ACC112 (cell line): ENCODE measurements around the gene CX3CL1.
A peak's percentile ranks its signal among the peaks of the same experiment; 100 is the strongest.
"Not testable (repeated sequence)": the region's sequence is repeated elsewhere in the genome, so short reads cannot be mapped to it uniquely, and the experiment has no call there.

ENCODE experiments used
- H2AFZ ChIP-seq: fragments of 200-600 bp; sonication (generic); one replicate; pipeline ENCODE4 v1.6.0; 2017; ENCODE audit warnings: antibody characterized with exemption, low read length; ENCODE audit not compliant: unreplicated experiment
- H3K27ac ChIP-seq: fragments of 200-600 bp; sonication (generic); 2 replicates; pipeline ENCODE4 v1.5.1; 2014; ENCODE audit warnings: low read depth, mild to moderate bottlenecking, antibody characterized with exemption, low read length, moderate library complexity
- H3K27me3 ChIP-seq: fragments of 200-600 bp; sonication (generic); 2 replicates; pipeline ENCODE4 v1.6.1; 2014; ENCODE audit warnings: mild to moderate bottlenecking, antibody characterized with exemption, low read length, moderate library complexity, mixed read lengths; ENCODE audit not compliant: insufficient read depth
- H3K36me3 ChIP-seq: fragments of 200-600 bp; sonication (generic); 2 replicates; pipeline ENCODE4 v1.6.1; 2016; ENCODE audit warnings: mild to moderate bottlenecking, antibody characterized with exemption, low read length, moderate library complexity, mixed read lengths; ENCODE audit not compliant: insufficient read depth
- H3K4me1 ChIP-seq: fragments of 200-600 bp; sonication (generic); one replicate; pipeline ENCODE4 v1.6.1; 2016; ENCODE audit warnings: low read length, mixed read lengths; ENCODE audit not compliant: insufficient read depth, unreplicated experiment, control insufficient read depth
- H3K4me3 ChIP-seq: fragments of 200-600 bp; sonication (generic); 2 replicates; pipeline ENCODE4 v1.5.1; 2014; ENCODE audit warnings: mild to moderate bottlenecking, low read depth, low read length
- H3K79me2 ChIP-seq: fragments of 200-600 bp; sonication (generic); one replicate; pipeline ENCODE4 v1.6.0; 2016; ENCODE audit warnings: low read length; ENCODE audit not compliant: control insufficient read depth, unreplicated experiment, insufficient read depth

Gene CX3CL1

DNA sequence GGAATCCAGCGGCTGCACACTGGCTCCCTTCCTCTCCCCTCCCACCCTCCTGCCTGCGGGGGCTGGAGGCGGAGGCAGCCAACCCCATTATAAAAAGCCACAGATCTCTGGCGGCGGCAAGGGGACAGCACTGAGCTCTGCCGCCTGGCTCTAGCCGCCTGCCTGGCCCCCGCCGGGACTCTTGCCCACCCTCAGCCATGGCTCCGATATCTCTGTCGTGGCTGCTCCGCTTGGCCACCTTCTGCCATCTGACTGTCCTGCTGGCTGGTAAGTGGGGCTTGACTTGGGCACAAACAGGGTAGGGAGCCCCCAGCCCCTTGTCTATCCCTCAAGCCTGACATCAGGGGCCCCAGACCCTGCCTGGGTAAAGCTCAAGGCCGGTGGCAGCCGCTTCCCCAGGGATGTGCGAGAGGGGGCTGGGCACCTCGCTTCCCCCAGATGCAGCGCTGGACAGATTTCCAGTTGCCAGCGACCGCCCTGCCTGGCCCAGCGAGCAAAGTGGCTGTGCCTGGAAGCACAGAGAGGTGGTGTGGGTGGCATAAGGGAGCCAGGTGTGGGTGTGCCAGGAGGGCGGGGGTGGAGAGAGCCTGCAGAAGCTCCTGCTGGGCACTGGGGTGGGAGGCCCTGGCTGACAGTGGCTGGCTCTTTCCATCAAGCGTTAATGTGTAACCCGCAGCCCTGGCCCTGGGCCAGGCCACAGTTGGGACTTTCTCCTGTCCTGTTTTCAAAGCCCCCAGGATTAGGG is at the start of gene CX3CL1:
CX3CL1 (plus strand) TSS at position 119 of the 745 bp plus-strand sequence; CDS start at position 198, 79 bp downstream.
- Histone ChIP-seq H3K27ac (no peak within 1 kb of the TSS), H3K4me1 (no peaks in the 10 kb centered on the region), H3K4me3 (no peak within 1 kb of the TSS)

GRCh38 chr16:57324749-57325148 is 47.5 kb upstream of the CX3CL1 start:
- Histone ChIP-seq H3K27me3 (no peaks in the 10 kb centered on the region), H3K27ac (no peak overlapping the region), H3K36me3 (no peaks in the 10 kb centered on the region), H3K4me3 (no peak overlapping the region), H3K79me2 (no peaks in the 10 kb centered on the region), H3K4me1 (peaks cover 4% of the 10 kb centered on the region), H2AFZ (no peak overlapping the region)

More for the DNA sequence above, at the start of gene CX3CL1:
- Histone ChIP-seq H2AFZ (no peak within 1 kb of the TSS), H3K79me2 (no peaks in the 10 kb centered on the region), H3K36me3 (no peaks in the 10 kb centered on the region), H3K27me3 (peaks cover 20% of the 10 kb centered on the region; the same call in 1 of the 2 replicates)

DNA sequence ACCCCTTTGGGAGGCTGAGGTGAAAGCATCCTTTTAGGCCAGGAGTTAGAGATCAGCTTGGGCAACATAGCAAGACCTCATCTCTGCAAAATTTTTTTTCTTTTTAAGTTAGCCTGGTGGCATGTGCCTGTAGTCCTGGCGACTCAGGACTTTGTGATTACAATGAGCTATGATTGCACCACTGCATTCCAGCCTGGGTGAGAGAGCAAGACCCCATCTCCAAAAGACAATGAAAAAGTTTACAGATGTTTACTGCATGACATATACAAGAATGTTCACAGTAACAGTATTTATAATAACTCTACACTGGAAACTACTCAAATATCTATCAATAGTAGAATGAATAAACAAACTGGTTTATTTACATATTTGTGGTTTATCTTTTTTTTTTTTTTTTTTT is 46.8 kb upstream of the CX3CL1 start:
- Histone ChIP-seq H3K36me3 (no peaks in the 10 kb centered on the region), H3K79me2 (no peaks in the 10 kb centered on the region), H3K4me1 (peaks cover 4% of the 10 kb centered on the region), H3K4me3 (no peak overlapping the region), H2AFZ (no peak overlapping the region), H3K27me3 (no peaks in the 10 kb centered on the region), H3K27ac (no peak overlapping the region)

DNA sequence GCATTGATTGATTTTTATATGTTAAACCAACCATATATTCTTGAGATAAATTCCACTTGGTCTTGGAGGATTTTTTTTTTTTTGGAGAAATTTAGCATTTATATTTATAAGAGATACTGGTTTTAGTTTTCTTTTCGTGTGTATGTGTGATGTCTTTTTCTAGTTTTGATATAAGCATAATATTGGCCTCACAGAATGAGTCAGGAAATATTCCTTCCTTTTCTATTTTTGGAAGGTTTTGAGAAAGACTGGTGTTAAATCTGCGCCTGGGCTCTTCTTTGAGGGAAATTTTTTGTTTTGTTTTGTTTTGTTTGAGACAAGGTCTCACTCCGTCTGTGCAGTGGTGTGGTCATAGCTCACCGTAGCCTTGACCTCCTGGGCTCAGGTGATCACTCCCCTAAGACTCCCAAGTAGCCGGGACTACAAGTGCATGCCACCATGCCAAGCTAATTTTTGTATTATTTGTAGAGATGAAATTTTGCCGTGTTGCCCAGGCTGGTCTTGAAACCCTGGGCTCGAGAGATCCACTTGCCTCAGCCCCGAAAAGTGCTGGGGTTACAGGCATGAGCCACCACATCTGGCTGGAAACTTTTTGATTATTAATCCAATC is 42.5 kb upstream of the CX3CL1 start:
- H3K36me3 ChIP-seq = no peaks in the 10 kb centered on the region
- no peak overlapping the region for H3K4me3 ChIP-seq
- no peaks in the 10 kb centered on the region; the same call in 1 of the 2 replicates for H3K27me3 ChIP-seq
- H3K79me2 ChIP-seq = no peaks in the 10 kb centered on the region
- peaks cover 4% of the 10 kb centered on the region for H3K4me1 ChIP-seq
- H2AFZ ChIP-seq = no peak overlapping the region
- no peak overlapping the region for H3K27ac ChIP-seq

DNA sequence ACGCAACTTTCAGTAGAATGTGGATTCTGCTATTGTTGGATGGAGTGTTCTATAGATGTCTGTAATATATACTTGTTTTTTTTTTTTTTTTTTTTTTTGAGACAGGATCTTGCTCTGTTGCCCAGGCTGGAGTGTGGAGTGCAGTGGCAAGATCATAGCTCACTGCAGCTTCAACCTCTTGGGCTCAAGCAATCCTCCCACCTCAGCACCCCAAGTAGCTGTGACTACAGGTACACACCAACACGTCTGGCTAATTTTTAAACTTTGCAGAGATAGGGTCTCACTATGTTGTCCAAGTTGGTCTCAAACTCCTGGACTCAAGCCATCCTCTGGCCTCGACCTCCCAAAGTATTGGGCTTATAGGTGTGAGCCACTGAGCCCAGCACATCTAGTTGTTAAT is 40.9 kb upstream of the CX3CL1 start:
- H2AFZ ChIP-seq = no peak overlapping the region
- no peak overlapping the region for H3K4me3 ChIP-seq
- H3K79me2 ChIP-seq = no peaks in the 10 kb centered on the region
- H3K4me1 ChIP-seq = no peaks in the 10 kb centered on the region
- no peak overlapping the region for H3K27ac ChIP-seq
- no peaks in the 10 kb centered on the region; the same call in 1 of the 2 replicates for H3K27me3 ChIP-seq
- no peaks in the 10 kb centered on the region for H3K36me3 ChIP-seq

DNA sequence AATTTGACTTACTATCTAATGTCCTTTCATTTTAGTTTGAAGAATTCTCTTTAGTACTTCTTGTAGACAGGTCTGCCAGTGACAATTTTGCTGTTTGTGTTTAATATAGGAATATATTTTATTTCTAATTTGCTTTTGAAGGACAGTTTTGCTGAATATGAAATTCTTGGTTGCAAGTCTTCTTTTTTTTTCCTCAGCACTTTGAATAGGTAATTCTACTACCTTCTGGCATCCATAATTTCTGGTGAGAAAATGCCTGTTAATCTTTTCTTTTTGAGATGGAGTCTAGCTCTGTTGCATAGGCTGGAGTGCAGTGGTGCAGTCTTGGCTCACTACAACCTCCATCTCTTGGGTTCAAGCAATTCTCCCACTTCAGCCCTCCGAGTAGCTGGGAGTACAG is 38.9 kb upstream of the CX3CL1 start:
- H3K36me3 ChIP-seq = no peaks in the 10 kb centered on the region
- no peak overlapping the region for H2AFZ ChIP-seq
- H3K27ac ChIP-seq = no peak overlapping the region
- H3K4me3 ChIP-seq = no peak overlapping the region
- H3K4me1 ChIP-seq = no peaks in the 10 kb centered on the region
- H3K79me2 ChIP-seq = no peaks in the 10 kb centered on the region
- H3K27me3 ChIP-seq = no peaks in the 10 kb centered on the region; the same call in 1 of the 2 replicates

DNA sequence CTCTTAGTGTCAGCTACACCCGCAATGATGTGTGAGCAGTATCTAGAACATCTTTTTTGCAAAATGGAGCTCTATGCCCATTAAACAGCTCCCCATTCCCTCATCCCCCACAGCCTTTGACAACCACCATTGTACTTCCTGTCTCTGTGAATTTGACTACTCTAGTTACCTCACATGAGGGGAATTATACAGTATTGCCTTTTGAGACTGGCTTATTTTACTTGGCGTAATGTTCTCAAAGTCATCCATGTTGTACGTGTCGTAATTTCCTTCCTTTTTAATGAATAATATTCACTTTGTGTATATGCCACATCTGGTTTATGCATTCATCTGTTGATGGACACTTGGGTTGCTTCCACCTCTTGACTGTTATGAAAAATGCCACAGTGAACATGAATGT is 36.9 kb upstream of the CX3CL1 start:
- H3K79me2 ChIP-seq = no peaks in the 10 kb centered on the region
- H3K27ac ChIP-seq = no peak overlapping the region
- H3K4me1 ChIP-seq = no peaks in the 10 kb centered on the region
- no peak overlapping the region for H2AFZ ChIP-seq
- H3K4me3 ChIP-seq = no peak overlapping the region
- no peaks in the 10 kb centered on the region for H3K36me3 ChIP-seq
- no peaks in the 10 kb centered on the region; the same call in 1 of the 2 replicates for H3K27me3 ChIP-seq

DNA sequence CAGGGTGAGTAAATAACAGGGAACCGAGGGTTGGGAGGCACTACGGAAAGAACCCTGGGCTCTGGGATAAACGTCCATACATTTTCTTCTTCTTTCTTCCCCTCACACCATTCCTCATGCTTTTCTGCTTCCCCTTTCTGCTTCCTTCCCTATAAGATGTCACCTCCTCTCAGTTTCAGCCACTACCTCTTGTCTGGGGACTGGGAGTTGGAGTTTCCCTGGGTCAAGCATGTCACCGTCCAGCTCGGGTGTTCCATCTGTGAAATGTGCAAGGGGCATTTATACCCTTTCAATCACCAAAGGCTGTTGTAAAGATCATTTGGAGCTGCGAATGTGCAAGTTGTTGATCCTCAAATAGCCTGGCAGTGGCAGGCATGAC is 31.2 kb upstream of the CX3CL1 start:
- no peak overlapping the region for H2AFZ ChIP-seq
- H3K27me3 ChIP-seq = no peaks in the 10 kb centered on the region
- H3K4me3 ChIP-seq = no peak overlapping the region
- peaks cover 15% of the 10 kb centered on the region for H3K4me1 ChIP-seq
- H3K36me3 ChIP-seq = no peaks in the 10 kb centered on the region
- peak overlapping the region; percentile 46 for H3K27ac ChIP-seq
- no peaks in the 10 kb centered on the region for H3K79me2 ChIP-seq

GRCh38 chr16:57341441-57342303 is 30.6 kb upstream of the CX3CL1 start:
- Histone ChIP-seq H3K4me1 (peaks cover 15% of the 10 kb centered on the region), H3K27me3 (peaks cover 5% of the 10 kb centered on the region), H3K79me2 (no peaks in the 10 kb centered on the region), H3K27ac (peak overlapping the region; percentile 46), H3K4me3 (no peak overlapping the region), H3K36me3 (no peaks in the 10 kb centered on the region), H2AFZ (peak overlapping the region; percentile 20)

DNA sequence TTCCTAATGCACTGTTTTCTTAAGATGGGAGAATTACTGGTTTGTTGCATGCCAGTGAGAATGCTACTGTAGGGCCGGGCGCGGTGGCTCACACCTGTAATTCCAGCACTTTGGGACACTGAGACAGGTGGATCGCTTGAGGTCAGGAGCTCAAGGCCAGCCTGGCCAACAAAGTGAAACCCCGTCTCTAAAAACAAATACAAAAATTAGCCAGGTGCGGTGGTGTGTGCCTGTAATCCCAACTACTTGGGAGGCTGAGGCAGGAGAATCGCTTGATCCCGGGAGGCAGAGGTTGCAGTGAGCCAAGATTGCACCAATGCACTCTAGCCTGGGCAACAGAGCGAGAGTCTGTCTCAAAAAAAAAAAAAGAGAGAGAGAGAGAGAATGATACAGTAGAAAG is 29.7 kb upstream of the CX3CL1 start:
- peaks cover 12% of the 10 kb centered on the region for H3K27me3 ChIP-seq
- peaks cover 15% of the 10 kb centered on the region for H3K4me1 ChIP-seq
- H3K4me3 ChIP-seq, H3K79me2 ChIP-seq, H3K36me3 ChIP-seq, H2AFZ ChIP-seq, H3K27ac ChIP-seq: not testable (repeated sequence)
